Kidney glomerular epithelial cell (primary cell): ENCODE data around the gene KIRREL3.

Experiments used
- DNase-seq: peaks from one replicate; lab custom pipeline; 2025; lab: John Stamatoyannopoulos, UW

Gene KIRREL3

DNA sequence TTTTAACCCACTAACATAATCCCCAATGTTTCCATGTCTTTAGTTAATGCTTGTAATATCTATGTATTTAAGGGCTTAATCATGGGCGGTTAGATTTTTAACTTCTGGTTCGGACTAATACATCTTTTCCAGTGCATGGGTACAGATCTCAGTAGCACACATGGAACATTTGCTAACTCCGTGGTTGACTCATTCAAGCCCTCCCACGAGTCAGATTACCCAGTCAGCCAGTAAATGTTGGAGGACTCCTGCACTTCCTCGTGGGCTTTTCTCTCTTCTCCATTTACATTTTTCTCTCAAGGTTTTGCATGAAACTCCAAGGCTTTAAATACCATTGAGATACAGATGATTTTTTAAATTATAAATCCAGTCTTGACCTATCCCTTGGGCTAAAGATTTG, 331.2 kb downstream of the KIRREL3 start:
- peak; percentile 37 for DNase-seq

DNA sequence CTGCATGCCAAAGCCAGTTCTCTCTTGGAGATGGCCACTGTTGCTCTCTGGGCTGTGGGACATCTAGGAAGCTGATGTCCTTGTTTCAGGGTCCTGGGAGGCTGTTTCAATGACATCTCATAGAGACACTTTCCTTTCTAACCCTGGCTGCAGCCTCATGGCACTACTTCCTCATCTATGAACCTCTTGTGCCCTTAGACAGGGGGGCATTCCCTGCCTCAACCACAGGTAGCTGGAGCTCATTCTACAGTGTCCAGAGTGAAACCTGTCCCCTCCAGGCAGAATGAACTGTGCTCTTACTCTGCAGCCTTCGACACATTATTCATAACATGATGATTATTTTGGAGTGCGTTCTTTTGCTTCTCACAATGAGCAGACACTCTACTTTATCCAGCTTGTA, 335.9 kb downstream of the KIRREL3 start:
- DNase-seq: no peak

DNA sequence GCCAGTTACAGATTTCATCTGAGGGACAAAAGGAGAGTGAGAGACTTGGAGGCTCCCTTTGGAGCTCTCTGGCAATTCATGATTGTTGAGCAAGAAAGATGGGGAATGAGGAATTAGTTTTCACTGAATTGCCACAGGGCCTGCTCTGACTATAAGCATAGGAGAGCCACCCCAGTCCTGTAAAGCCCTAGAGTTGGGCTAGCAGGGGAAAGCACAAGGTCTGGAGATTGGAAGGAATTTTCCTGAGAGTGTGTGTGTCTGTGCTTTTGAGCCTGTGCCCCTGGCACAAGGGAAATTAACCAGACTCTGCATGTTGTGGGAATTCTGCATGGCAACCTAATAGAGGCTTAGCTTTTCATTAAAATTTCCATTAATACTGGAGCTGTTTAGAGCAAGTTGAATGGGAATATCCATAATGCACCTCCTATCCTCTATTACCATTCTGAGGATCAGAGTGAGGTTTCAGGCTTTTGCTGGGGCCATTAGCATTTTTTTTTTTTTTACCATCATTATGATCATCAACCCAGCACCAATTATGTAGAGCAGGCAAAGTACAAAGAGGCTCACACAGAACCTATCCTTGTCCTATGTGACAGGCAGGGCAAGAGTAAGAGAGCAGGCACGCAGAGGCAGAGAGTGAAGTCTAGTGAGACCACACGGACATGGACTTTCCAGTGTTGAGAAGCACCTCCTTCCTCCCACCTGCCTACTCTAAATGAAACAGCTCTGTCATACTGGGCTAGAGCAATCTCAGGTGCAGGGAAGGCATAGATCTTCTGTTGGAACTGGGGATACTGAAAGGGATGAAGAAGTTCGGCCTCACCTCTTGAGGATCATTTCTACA, 336.6 kb downstream of the KIRREL3 start:
- no peak for DNase-seq

DNA sequence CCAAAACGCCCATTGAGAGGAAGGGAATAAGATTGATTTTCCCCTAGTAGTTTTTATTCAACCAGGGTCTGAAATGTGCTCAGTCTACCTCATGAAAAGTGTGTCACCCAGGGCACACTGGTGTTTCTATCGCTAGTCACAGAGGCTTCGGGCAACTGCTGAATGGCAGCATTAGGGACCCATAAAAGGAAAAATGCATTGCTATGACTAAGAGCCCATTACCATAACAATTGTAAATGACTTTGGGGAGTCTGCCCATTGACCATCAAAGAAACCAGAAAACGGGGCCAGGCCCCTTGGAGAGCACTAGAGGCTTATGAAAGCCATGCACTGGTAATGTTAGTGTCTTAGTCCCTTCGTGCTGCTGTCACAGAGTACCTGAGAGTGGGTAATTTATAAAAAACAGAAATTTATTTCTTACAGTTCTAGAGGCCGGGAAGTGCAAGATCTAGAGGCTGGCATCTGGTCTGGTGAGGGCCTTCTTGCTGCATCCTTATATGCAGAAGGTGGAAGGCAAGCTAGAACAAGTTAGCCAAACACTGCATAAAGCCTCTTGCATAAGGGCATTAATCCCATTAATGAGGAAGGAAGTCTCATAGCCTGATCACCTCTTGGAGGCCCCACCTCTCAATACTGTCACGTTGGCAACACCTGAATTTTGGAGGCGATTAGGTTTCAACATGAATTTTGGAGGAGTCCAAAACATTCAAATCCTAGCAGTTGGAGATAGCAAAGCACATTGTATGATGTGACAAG, 338.4 kb downstream of the KIRREL3 start:
- DNase-seq: no peak

DNA sequence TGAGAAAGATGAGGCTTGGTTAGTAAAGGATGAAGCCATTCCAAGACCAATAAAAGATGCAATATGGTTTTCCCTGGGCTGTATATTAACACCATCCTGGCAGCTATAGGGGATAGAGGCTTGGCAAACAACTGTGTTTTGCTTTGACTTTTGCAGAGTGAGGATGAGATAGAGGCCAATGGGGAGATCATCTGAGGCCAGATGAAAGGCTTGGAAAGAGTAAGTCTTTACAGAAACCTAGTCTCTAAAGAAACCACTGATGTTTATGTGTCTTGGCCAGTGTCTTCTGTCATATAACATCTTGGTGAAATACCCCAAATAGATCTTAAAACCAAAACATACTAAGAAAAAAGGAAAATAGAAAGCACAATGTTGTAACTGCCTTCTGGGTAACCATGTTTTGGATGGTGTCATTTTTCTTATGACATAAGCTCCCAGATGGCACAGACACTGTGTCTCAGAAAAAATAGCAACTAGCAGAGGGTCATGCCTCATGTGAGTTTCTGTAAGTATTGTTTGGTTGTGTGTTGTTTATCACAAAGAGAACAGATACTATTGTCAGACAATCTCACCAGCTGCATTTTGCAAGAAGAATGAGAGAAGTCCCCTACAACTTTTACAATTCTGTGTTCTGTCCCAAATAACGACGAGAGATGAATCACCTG, 339.7 kb downstream of the KIRREL3 start:
- DNase-seq: no peak

DNA sequence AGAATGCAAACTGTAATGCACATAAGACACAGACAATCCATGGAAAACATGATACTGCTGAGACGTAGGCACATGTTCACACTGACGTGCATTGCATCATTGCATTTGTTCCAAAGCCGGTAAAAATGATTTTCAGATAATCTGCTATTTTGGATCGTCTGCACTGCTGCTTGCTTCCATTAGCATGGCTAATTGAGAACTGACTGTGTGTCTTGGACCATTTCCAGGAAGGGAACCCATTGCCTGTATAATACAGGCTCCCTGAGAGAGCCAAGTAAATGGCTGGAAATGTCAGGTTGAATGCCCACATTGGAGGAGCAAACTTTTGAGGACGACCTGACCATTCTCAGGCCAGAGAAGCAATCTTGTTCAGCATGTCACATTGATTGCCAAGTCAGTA, 340.2 kb downstream of the KIRREL3 start:
- no peak for DNase-seq

DNA sequence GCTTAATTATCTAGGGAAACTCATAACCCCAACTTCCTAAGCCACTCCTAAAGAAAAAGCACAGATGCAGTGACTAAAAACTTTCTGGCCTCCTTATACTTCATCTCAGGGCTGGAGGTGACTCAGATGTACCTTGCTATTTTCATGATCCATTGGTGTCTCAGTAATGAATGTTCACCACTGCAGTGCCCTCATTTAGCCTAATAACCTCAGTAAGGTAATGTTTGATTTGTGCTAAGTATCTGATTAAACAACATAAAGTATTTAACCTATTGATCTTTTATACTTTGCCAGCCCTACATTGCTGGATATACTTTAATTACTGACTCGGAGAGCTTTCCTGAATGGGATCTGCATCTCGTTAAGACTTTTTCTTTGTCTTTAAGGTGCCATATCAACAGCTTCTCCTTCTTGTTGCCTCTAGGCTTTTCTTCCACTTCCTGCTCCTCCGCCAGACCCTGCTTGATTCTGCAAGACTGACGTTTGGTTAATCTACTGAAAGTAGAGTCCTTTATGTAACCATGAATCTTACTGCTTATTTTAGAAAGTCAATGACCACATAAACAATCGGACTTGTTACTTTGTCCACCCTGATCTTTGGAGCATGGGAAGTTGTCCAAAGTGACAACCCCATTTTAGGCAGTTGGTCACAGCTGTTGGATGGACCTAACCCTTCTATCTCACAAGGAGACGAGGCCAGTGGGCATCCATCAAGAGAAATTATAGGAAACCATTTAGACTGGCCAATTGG, 342.1 kb downstream of the KIRREL3 start:
- no peak for DNase-seq

DNA sequence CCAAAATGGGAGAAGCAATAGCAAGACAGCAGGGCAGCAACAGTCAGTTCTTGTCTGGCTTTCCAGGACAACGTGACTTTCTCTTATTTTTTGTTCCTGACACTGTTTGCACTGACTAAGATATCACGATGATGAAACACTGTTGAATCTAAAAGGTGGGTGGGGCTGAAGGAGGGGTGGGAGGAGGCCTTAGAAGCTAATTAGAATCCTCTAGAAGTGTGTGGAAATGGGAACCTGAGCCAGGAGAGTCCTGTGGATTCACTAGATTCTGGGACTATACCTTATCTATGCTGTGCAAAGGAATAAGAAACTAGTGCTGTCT, 344.8 kb downstream of the KIRREL3 start:
- DNase-seq: no peak

DNA sequence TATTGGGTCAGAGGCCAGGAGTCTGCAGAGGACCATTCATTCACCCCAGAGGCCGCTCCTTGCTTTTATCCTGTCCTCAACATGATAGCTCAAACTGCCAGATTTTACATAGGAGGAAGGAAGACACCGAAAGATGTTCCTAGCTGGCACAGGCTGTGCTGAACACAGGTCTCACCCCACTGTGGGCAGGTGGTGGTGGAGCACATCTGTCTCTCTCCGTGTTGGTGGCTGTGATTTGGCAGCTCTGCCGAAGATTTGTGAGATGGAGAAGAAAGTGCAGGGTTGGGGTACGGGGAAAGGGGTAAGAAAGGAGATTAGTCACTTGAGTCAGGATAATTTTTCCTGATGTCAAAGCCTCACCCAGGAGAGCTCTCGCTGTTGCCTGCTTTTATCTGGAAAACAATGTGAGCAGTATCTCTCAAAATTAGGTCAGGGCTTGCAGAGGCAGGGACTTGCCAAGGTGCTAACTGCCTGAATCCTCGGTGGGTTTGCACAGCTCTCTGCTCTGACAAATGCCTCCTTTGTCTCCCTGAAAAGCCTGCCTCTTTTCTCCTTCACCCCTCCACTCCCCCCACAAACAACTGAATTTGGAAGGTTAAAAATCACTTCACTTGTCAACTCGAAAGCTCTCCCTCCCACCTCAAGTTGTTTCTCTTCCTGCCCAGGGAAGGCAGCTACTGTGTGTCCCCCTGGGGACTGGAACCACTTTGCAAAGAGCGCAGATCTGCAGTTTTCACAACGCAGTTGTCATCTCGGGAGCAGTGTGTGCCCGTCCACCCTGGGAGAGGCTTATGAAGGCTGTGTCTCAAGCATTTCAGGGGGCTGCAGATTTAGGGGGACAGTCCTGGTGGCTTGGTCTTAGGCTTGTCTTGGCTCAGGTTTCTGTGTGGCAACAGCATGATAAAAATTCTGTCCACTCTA, 345.4 kb downstream of the KIRREL3 start:
- no peak for DNase-seq

DNA sequence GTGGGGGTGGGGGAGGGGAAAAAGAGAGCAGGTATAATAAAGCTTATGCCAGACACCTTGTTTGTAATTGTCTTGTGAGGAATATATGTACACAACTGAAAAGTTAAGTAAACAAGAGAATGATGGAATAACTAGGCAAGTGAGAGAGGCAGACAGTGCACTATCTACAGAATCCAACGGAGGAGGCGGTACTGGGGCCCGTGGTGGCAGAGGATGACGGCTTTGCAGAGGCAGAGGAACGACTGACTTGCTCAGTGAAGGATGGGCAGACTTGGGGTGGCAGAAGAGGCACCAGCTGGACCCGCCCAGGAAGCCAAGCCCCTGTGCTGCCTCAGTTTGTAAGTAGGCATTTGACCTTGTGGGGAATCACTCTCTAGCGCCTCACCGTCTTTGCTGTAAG, 347.5 kb downstream of the KIRREL3 start:
- no peak for DNase-seq

DNA sequence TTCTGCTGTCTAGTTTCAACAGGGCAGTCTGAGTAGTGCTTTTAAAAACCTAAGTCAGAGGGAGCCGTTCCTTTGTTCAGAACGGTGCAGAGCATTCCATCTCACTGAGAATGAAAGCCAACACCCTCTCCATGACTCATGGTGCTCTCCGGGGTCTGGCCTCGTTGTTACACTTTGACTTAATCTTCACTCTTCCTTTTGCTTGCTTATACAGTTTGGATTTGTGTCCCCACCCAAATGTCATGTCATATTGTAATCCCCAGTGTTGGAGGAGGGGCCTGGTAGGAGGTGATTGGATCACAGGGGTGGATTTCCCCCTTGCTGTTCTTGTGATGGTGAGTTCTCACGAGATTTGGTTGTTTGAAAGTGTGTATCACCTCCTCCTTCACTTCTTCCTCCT, 352.8 kb downstream of the KIRREL3 start:
- peak; percentile 60 for DNase-seq

DNA sequence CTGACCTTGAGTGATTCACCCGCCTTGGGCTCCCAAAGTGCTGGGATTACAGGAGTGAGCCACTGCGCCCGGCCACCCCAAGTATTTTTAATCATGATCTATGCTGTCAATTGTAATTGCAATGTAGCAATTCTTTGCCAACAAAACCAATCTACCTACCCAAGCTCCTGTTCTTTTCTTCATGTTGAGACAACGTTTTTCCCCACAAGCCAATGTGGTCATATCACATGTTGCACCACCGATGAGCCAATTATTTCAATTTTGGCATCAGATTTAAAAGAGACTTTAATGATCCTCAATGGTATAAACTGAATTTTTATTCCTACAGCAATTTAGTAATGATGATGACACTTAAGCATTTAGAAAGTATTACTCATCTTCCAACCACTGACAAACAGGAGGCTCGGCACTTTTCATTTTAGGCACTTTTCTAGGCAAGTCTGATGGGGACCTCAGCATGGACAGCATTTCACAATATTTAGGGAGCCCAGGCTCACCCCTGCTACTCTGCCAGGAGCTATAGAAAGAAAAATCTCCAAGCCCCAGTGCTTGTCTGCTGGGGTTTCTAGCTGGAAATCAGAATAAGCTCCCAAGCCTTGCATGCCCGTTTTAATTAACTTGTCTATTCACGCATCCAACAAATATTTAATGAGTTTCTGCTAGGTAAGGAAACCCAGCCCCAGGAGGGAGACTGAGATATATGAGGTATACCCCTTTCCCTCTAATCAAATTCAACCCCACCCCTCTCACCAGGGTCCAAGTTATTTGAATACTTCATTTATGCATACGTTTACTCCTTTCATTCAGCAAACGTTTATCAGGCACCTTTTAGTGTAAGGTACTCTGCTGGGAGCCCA, 353.6 kb downstream of the KIRREL3 start:
- DNase-seq: no peak

DNA sequence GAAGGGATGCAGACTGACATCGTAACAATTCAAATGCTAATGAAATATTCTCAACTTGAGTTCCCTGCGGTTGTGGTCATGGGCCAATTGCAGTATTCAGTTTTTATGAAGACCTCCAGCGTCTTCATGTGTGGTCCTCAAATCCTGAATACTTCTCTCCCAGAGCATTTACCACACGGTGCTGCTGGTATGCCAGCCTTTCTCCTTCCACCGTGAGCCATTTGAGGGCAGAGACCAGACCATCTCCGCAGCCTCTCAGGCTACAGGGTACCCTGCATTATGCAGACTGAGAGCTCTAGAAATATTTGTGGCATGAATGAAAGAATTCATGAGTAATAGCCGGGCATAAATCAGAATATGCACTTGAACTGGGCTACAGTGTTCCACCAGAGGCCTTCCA, 355.4 kb downstream of the KIRREL3 start:
- no peak for DNase-seq

DNA sequence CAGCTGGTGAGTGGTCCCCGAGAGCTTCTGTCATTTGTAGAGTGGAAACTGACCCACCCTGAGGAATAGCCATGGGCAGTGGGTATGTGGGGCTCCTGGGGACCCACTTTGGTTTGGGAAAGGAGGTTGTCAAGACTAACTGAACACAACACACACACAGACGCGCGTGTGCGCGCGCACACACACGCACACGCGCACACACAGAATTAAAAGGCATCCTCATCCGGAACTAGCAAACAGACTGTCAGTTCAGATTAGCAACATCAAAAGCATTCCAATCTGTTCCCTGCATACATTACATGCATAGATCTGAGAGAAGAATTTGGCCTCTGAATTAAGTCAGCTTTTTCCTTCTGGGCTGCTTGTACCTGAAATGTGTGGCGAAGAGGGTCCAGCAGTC, 360.4 kb downstream of the KIRREL3 start:
- no peak for DNase-seq

DNA sequence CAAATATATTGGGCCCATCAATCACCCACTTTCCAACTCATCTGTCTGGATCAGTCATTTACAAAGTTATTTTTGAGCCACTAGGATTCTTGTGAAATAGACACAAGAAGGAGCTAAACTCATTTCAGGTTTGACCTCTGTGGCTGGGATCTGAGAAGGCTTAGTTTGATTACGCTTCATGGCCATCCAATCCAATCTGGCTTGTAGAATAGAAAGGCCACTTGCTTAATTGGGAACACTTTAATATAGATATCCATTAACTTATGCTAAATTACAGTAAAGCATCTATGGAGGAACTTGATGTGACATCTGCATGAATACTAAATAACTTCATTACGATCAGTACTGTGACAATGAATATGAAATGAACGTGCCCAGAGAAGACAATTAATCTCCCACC, 360.9 kb downstream of the KIRREL3 start:
- DNase-seq: no peak

DNA sequence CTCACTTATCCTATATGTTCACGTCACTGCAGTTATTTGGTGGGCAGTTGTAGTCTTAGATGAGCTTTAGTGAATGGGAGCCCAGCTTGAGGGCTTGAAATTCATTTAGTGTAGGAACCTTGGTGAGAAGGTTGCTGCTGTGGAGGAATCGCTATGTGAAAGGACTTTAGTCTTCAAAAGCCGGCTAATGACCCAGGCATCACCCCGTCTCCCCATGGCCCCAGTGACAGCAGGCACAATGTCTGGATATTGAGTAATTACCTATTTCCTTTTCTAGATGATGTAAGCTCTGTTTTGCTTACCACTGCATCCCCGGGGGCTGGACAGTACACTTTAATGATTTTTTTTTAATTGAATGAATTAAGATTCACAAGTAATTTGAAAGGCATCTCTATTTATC, 361.9 kb downstream of the KIRREL3 start:
- no peak for DNase-seq

DNA sequence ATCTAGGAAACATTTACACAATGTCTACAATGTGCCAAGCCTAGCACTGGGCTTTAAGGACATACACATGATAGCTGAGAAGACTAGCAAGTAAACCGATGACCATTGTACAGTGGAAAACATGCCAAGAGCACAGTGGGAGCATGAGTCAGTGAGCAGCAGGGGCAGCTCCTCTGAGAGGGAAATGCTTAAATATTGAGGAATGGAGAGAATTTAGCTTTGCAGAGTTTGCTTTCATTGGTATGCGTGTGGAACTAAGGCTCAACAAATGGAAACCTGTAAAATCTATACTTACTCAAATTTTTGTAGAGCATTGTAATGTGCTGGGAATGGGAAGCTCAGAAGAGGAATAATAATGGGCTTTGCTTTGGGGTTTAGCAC, 362.8 kb downstream of the KIRREL3 start:
- no peak for DNase-seq

DNA sequence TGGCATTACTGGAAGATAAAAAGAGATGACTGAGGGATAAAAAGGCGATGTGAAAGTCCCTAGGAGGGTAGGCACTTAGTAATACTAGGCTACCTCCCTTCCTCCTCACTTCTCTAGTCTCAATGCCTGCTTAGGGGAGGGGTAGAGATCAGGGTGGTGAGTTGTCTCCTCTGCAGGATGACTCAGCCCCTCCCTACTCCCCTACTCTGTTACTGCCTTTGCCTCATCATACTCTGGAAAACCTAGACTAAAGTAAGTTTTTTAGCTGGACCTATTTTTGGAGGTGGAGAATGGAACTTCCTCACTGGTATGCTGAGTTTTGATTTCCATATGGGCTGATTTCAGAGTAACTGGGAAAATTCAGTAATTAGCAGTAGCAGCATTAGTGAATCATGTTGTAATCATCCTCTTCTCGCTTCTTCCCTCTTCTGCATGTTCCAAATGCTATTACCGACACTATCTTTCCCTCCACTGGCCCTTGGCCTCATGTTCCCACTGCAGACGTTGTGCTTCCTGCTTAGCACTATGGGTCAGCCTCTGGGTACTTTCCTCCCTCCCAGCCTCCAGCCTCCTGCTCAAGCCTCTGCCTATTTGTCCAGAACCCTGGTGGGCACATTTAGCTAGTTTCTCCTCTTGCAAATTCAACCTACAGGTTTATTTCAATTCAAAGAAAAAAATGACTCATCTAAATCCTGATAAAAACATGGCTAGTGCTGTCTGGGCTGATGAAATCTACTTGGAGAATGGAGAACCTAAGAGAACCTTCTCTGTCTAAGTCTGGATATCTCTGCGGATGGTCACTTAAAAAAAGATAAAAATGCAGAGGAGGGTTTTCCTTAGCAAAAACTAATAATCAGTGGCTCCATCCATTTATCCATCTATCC, 363.4 kb downstream of the KIRREL3 start:
- peak; percentile 73 for DNase-seq

DNA sequence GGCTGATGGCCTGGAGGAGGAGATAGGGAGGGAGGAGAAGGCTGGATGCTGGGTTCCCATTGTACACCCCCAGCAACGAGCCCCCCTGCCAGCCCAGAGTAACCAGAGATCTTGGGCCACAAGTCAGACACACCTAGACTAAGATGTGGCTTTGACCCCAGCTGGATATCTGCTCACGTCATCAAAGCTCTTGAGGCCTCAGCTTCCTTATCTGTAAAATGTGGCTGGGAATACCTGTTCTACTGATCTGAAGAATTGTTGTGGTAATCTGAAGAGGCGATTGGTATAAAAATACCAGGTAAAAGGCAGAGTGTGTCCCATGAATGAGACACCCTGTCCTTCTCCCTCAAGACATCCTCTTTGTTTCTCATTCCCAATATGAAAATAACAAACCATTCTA, 365.1 kb downstream of the KIRREL3 start:
- DNase-seq: no peak
